OCI-LY3 (cell line): Measurements from ENCODE around the gene FCER1G.
A peak's percentile ranks its signal among the peaks of the same experiment; 100 is the strongest.

Experiments
- H2AFZ ChIP-seq: fragments of 200-600, 300-600 bp; shearing (Covaris generic); 2 replicates; pipeline ENCODE4 v1.6.0; 2014; ENCODE audit warnings: antibody characterized with exemption, low read depth, low read length
- H3K27ac ChIP-seq: fragments of 200-600, 300-600 bp; sonication (generic); 2 replicates; pipeline ENCODE4 v1.5.1; 2014; ENCODE audit warnings: mild to moderate bottlenecking, low read length, moderate library complexity, mixed read lengths
- H3K27me3 ChIP-seq: fragments of 200-600, 300-600 bp; sonication (generic); 2 replicates; pipeline ENCODE4 v1.6.1; 2014; ENCODE audit warnings: low read depth, low read length, mixed read lengths
- H3K36me3 ChIP-seq: fragments of 200-600, 300-600 bp; sonication (generic); replicated peaks from 2 replicates; pipeline ENCODE3; 2014; ENCODE audit warnings: low read depth, low read length, mixed read lengths
- H3K4me1 ChIP-seq: fragments of 300-600, 200-600 bp; sonication (generic); 2 replicates; pipeline ENCODE4 v1.6.1; 2014; ENCODE audit warnings: low read length, mixed read lengths
- H3K4me2 ChIP-seq: fragments of 200-600, 300-600 bp; sonication (generic); 2 replicates; pipeline ENCODE4 v1.6.1; 2014; ENCODE audit warnings: low read length, mixed read lengths
- H3K4me3 ChIP-seq: fragments of 300-600, 200-600 bp; sonication (generic); 2 replicates; pipeline ENCODE4 v1.5.1; 2014; ENCODE audit warnings: antibody characterized with exemption, mild to moderate bottlenecking, low read length, moderate library complexity
- H3K79me2 ChIP-seq: fragments of 300-600, 200-600 bp; shearing (Covaris generic); 2 replicates; pipeline ENCODE4 v1.6.1; 2014; ENCODE audit warnings: mild to moderate bottlenecking, low read length, mixed read lengths
- H3K9ac ChIP-seq: fragments of 300-600, 200-600 bp; shearing (Covaris generic); 2 replicates; pipeline ENCODE4 v1.6.0; 2014; ENCODE audit warnings: mild to moderate bottlenecking, low read length, moderate library complexity
- H3K9me3 ChIP-seq: fragments of 200-600, 300-600 bp; shearing (Covaris generic); 2 replicates; pipeline ENCODE4 v1.6.1; 2014; ENCODE audit warnings: low read length, mixed read lengths; ENCODE audit not compliant: insufficient read depth
- H4K20me1 ChIP-seq: fragments of 200-600, 300-600 bp; sonication (generic); 2 replicates; pipeline ENCODE4 v1.6.1; 2016; ENCODE audit warnings: low read length, mixed read lengths; ENCODE audit not compliant: insufficient read depth
- EZH2phosphoT487 ChIP-seq: fragments of 200-600 bp; shearing (Covaris generic); IDR thresholded peaks from 2 replicates; pipeline ENCODE4 v1.6.1; 2018; ENCODE audit warnings: antibody characterized with exemption, mixed run types, low read depth
- TF ChIP-seq, protein P1 (sequence below): fragments of 200-600, 300-600 bp; sonication (generic); IDR thresholded peaks from 2 replicates; pipeline ENCODE4 v1.5.1; 2014; ENCODE audit warnings: antibody characterized with exemption, low read length, low read depth

FCER1G gene

DNA sequence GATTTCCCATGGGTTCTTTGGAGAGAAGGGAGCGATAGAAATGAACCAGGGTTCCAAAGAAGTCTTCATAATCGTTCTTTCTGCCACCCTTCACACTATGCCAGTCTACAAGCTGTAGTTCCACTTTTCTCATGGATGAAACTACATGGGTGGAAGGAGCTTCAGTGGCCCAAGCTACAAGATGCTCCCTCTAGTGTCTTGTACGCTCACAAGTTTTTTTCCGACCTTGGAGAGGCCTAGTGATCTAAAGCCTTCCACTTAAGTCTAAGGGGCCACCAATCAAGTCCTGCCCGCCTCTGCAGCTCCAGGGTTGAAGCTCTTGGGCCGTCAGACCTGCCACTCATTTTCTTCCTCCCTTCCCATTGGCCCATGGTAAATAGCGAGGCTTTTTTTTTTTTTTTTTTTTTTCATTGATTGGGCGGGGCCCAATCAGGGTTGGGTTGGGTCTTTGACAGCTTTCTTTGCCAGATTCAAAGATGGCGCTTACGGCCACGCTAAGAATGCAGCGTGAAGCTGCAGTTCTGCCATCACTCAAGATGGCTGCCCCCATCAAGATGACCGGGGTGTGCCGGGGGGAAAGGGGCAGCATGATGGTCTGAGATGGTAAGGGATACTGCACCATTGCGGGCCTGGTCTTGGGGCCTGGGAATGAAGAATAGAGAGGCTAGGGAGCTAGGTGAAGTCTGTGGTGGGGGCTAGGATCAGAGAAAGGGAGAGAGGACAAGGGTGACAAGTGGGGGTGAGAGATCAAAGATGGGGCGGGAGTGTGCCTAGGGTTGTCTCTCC lies 10.6 kb downstream of the FCER1G start, which contains the start of gene TOMM40L:
TSS of gene TOMM40L (plus strand) at position 527 of the 786 bp plus-strand sequence. CDS start 430 bp downstream, outside the sequence.
- Histone ChIP-seq H3K9ac (peak within 1 kb of the TSS; percentile 71), H4K20me1 (no peaks in the 10 kb centered on the region), H3K79me2 (peaks cover 6% of the 10 kb centered on the region; the same call in 1 of the 2 replicates), H3K36me3 (peaks cover 7% of the 10 kb centered on the region), H3K27ac (peak within 1 kb of the TSS; percentile 67), H3K4me1 (peaks cover 21% of the 10 kb centered on the region), H2AFZ (peak within 1 kb of the TSS; percentile 99), H3K4me2 (peak within 1 kb of the TSS; percentile 100), H3K4me3 (peak within 1 kb of the TSS; percentile 95), H3K27me3 (no peaks in the 10 kb centered on the region), H3K9me3 (no peaks in the 10 kb centered on the region)
- TF ChIP-seq, protein P1, sequence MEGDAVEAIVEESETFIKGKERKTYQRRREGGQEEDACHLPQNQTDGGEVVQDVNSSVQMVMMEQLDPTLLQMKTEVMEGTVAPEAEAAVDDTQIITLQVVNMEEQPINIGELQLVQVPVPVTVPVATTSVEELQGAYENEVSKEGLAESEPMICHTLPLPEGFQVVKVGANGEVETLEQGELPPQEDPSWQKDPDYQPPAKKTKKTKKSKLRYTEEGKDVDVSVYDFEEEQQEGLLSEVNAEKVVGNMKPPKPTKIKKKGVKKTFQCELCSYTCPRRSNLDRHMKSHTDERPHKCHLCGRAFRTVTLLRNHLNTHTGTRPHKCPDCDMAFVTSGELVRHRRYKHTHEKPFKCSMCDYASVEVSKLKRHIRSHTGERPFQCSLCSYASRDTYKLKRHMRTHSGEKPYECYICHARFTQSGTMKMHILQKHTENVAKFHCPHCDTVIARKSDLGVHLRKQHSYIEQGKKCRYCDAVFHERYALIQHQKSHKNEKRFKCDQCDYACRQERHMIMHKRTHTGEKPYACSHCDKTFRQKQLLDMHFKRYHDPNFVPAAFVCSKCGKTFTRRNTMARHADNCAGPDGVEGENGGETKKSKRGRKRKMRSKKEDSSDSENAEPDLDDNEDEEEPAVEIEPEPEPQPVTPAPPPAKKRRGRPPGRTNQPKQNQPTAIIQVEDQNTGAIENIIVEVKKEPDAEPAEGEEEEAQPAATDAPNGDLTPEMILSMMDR: peak; percentile 84
- no peak for TF ChIP-seq EZH2phosphoT487

DNA sequence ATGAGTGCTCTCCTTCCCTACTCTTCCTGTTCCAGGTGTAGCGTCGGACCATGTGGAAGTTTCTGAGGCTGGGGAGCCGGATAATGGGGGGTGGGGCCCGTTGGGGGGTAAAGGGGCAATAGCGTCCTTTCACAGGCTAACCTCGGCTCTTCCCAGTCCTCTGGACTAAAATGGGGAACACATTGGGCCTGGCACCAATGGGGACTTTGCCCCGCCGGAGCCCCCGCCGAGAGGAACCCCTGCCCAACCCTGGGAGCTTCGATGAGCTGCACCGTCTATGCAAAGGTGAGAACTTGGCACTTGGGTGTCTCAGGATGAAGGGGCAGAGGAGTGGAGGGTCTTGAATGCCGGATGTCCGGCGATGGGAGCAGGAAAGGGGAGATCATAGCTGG lies 11.2 kb downstream of the FCER1G start:
- H2AFZ ChIP-seq: peak overlapping the region; percentile 89; the same call in 1 of the 2 replicates
- H3K4me1 ChIP-seq: peaks cover 21% of the 10 kb centered on the region
- no peak for TF ChIP-seq EZH2phosphoT487
- TF ChIP-seq, protein P1: no peak
- no peaks in the 10 kb centered on the region for H3K9me3 ChIP-seq
- peaks cover 7% of the 10 kb centered on the region for H3K36me3 ChIP-seq
- peak overlapping the region; percentile 71 for H3K9ac ChIP-seq
- peaks cover 6% of the 10 kb centered on the region; the same call in 1 of the 2 replicates for H3K79me2 ChIP-seq
- H3K4me3 ChIP-seq: peak overlapping the region; percentile 95
- H3K27me3 ChIP-seq: no peaks in the 10 kb centered on the region
- H3K27ac ChIP-seq: peak overlapping the region; percentile 16; the same call in 1 of the 2 replicates
- no peaks in the 10 kb centered on the region for H4K20me1 ChIP-seq
- peak overlapping the region; percentile 100 for H3K4me2 ChIP-seq

DNA sequence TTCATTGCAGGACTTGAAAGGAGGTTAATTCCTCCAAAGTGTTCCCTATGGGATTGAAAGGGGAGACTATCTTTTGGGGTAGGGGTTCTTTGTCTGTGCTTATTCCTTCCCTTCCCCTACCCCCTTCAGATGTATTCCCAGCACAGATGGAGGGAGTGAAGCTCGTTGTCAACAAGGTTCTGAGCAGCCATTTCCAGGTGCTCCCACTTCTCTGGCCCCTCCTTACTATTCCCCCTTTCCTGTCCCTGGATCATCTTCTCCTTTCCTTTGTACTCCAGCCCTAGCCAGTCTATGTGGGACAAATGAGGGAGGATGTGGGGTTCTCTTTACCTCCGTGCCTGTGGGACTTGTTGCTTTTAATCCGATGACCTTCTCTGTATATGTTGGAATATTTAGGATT lies 11.7 kb downstream of the FCER1G start:
- Histone ChIP-seq H3K9me3 (no peaks in the 10 kb centered on the region), H3K27ac (no peak overlapping the region), H4K20me1 (no peaks in the 10 kb centered on the region), H3K4me3 (peak overlapping the region; percentile 95), H3K36me3 (peaks cover 7% of the 10 kb centered on the region), H3K4me2 (peak overlapping the region; percentile 100), H3K4me1 (peaks cover 21% of the 10 kb centered on the region), H3K79me2 (peaks cover 6% of the 10 kb centered on the region; the same call in 1 of the 2 replicates), H2AFZ (no peak overlapping the region), H3K9ac (peak overlapping the region; percentile 71), H3K27me3 (no peaks in the 10 kb centered on the region)
- TF ChIP-seq EZH2phosphoT487: no peak

DNA sequence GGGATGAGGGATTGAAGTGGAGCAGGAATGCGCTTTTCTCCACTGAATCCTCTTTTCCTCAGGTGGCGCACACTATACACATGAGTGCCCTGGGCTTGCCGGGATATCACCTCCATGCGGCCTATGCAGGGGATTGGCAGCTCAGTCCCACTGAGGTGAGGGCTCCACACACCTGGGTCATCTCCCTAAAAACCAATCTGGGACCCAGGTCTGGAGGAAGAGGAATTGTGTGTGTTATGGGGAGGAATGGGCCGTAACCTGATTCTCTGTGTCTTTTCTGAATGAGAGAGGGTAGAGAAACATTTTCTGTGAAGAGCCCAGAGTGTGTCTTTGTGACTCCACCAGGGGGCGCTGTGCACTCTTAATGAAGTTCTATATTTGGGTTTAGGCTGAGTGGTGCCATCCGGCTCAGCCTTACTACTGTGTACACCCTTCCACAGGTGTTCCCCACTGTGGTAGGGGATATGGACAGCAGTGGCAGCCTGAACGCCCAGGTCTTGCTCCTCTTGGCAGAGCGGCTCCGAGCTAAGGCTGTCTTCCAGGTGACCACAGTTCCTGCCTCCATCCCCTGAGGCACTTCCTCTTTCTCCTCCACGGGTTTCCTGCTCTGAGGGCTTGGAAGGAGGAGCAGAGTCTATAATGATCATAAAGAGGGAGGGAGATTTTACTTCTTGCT lies 12.2 kb downstream of the FCER1G start:
- H3K9ac ChIP-seq: peak overlapping the region; percentile 33
- no peak for TF ChIP-seq EZH2phosphoT487
- TF ChIP-seq, protein P1: peak; percentile 98
- peaks cover 7% of the 10 kb centered on the region for H3K36me3 ChIP-seq
- peaks cover 6% of the 10 kb centered on the region; the same call in 1 of the 2 replicates for H3K79me2 ChIP-seq
- H3K4me3 ChIP-seq: peak overlapping the region; percentile 95
- no peaks in the 10 kb centered on the region for H3K9me3 ChIP-seq
- peak overlapping the region; percentile 100 for H3K4me2 ChIP-seq
- H3K27ac ChIP-seq: 0 out of 2 replicates have a peak overlapping the region, but pooled peaks have one; percentile 0
- peaks cover 21% of the 10 kb centered on the region for H3K4me1 ChIP-seq
- H2AFZ ChIP-seq: peak overlapping the region; percentile 57; the same call in 1 of the 2 replicates
- no peaks in the 10 kb centered on the region for H3K27me3 ChIP-seq
- H4K20me1 ChIP-seq: no peaks in the 10 kb centered on the region
